Osteoblast (primary cell): Measurements from ENCODE around the gene CTSF. TPM values are rescaled to one million over a fixed set of nuclear protein-coding genes. Genes with fewer than 3 reads are reported as not detected.

Experiments used
- DNase-seq: peaks from one replicate; pipeline ENCODE4 v3.0.0; 2011; ENCODE audit warnings: low spot score, mixed read lengths; ENCODE audit not compliant: insufficient read length; ENCODE audit errors: missing footprints
- H2AFZ ChIP-seq: 2 replicates; pipeline ENCODE4 v1.6.0; 2011; ENCODE audit warnings: mild to moderate bottlenecking, low read length
- H3K27ac ChIP-seq: 2 replicates; pipeline ENCODE4 v1.5.1; 2011; ENCODE audit warnings: mild to moderate bottlenecking, low read depth, low read length, moderate library complexity
- H3K27me3 ChIP-seq: 2 replicates; pipeline ENCODE4 v1.6.0; 2012; ENCODE audit warnings: mild to moderate bottlenecking, control low read depth, inconsistent platforms, low read length, moderate library complexity; ENCODE audit not compliant: insufficient read depth
- H3K36me3 ChIP-seq: 2 replicates; pipeline ENCODE4 v1.5.1; 2011; ENCODE audit warnings: mild to moderate bottlenecking, low read length, control low read depth, moderate library complexity; ENCODE audit not compliant: insufficient read depth
- H3K4me1 ChIP-seq: 2 replicates; pipeline ENCODE4 v1.5.1; 2011; ENCODE audit warnings: mild to moderate bottlenecking, low read length, control low read depth, moderate library complexity; ENCODE audit not compliant: insufficient read depth
- H3K4me2 ChIP-seq: 2 replicates; pipeline ENCODE4 v1.6.0; 2011; ENCODE audit warnings: mild to moderate bottlenecking, low read length; ENCODE audit not compliant: insufficient read depth
- H3K4me3 ChIP-seq: fragments of 200-600 bp; sonication (generic); 3 replicates; pipeline ENCODE4 v1.5.1; 2012; ENCODE audit warnings: mild to moderate bottlenecking, low read length, inconsistent platforms; ENCODE audit not compliant: insufficient read depth
- H3K79me2 ChIP-seq: 2 replicates; pipeline ENCODE4 v1.6.0; 2012; ENCODE audit warnings: mild to moderate bottlenecking, low read length, control low read depth, inconsistent platforms; ENCODE audit not compliant: insufficient read depth
- H3K9me3 ChIP-seq: 2 replicates; pipeline ENCODE4 v1.5.1; 2011; ENCODE audit warnings: low read depth, low read length, control low read depth
- H4K20me1 ChIP-seq: 2 replicates; pipeline ENCODE4 v1.6.0; 2012; ENCODE audit warnings: mild to moderate bottlenecking, low read length, control low read depth; ENCODE audit not compliant: insufficient read depth
- total RNA-seq: library from RNA; depleted of rRNA; stranded (reverse); fragments of >200 nt; gene quantifications from 2 replicates; pipeline ENCODE4 v1.2.3, GENCODE V29; 2012
- TF ChIP-seq, protein P1 (sequence below): IDR thresholded peaks from 2 replicates; pipeline ENCODE4 v1.5.1; 2011; ENCODE audit warnings: mild to moderate bottlenecking, low read depth, low read length, moderate library complexity; ENCODE audit errors: extremely low read depth

CTSF gene
- total RNA-seq, 1 donor, result 45.6 TPM

DNA sequence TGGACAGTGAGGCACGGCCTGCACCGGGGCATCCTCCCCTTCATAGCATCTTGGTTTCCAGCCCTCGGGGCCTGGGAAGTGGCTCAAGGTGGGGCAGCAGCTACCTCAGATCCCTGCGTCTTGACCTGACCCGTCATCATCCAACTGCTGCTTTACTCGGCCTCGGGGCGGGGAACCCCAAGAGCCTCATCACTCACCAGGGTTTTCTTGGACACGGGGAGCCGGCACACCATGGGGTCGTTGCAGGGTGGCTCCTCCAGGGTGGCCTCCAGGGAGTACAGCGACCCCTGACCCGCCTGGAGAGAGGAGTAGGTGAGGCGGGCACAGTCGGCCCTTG is 651 bp downstream of the CTSF start:
- Histone ChIP-seq H3K4me1 (peaks cover 5% of the 10 kb centered on the region), H3K79me2 (no peaks in the 10 kb centered on the region), H2AFZ (no peak overlapping the region), H3K4me2 (peak overlapping the region; percentile 85), H3K27me3 (peaks cover 4% of the 10 kb centered on the region), H4K20me1 (no peaks in the 10 kb centered on the region), H3K27ac (no peak overlapping the region), H3K9me3 (no peaks in the 10 kb centered on the region), H3K4me3 (peak overlapping the region; percentile 72), H3K36me3 (no peaks in the 10 kb centered on the region)
- TF ChIP-seq, protein P1, sequence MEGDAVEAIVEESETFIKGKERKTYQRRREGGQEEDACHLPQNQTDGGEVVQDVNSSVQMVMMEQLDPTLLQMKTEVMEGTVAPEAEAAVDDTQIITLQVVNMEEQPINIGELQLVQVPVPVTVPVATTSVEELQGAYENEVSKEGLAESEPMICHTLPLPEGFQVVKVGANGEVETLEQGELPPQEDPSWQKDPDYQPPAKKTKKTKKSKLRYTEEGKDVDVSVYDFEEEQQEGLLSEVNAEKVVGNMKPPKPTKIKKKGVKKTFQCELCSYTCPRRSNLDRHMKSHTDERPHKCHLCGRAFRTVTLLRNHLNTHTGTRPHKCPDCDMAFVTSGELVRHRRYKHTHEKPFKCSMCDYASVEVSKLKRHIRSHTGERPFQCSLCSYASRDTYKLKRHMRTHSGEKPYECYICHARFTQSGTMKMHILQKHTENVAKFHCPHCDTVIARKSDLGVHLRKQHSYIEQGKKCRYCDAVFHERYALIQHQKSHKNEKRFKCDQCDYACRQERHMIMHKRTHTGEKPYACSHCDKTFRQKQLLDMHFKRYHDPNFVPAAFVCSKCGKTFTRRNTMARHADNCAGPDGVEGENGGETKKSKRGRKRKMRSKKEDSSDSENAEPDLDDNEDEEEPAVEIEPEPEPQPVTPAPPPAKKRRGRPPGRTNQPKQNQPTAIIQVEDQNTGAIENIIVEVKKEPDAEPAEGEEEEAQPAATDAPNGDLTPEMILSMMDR, result no peak
- peak; percentile 86 for DNase-seq

DNA sequence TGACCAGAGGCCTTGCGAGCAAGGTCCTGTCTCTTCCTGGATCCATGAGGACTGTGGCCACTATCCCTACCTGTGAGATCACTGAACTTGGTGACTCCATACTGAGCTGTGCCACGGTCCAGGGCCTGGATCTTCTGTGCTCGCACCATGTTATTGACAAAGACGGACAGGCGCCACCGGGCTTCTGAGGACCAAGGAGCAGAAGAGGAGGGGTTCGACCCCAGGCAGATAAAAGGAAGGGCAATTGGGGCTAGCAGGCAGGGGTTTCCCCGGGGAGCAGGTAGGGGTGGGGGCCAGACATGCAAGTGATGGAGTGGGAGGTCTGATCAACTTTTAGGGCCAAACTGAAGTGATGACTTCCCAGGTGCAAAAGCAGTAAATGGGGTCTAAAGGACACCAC is 2.2 kb downstream of the CTSF start:
- Histone ChIP-seq H2AFZ (no peak overlapping the region), H4K20me1 (no peaks in the 10 kb centered on the region), H3K4me2 (no peak overlapping the region), H3K27me3 (peaks cover 4% of the 10 kb centered on the region), H3K9me3 (no peaks in the 10 kb centered on the region), H3K27ac (no peak overlapping the region), H3K79me2 (no peaks in the 10 kb centered on the region), H3K4me1 (peaks cover 5% of the 10 kb centered on the region), H3K4me3 (no peak overlapping the region), H3K36me3 (no peaks in the 10 kb centered on the region)
- TF ChIP-seq, protein P1, result no peak
- DNase-seq, result peak; percentile 78

DNA sequence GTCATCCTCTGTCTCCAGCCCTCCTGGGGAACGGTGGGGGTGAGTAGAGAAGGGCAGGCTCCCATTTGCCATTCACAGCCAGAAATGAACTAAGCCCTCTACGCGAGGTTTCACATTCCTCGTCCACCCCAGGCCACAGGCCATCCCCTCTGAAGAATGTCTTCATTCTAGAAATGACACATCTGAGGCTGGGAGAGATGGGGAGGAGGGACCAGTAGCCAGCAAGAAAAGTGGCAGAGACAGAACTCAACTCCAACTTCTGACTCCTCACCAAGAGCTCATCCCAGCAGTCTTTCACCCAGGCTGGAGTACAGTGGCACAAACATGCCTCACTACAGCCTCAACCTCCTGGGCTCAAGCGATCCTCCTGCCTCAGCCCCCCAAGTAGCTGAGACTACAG is 3.4 kb downstream of the CTSF start:
- no peaks in the 10 kb centered on the region for H3K9me3 ChIP-seq
- H3K27me3 ChIP-seq, result peaks cover 10% of the 10 kb centered on the region
- H3K4me3 ChIP-seq, result no peak overlapping the region
- H3K36me3 ChIP-seq, result no peaks in the 10 kb centered on the region
- no peak overlapping the region for H3K4me2 ChIP-seq
- H3K27ac ChIP-seq, result no peak overlapping the region
- peak; percentile 80 for DNase-seq
- TF ChIP-seq, protein P1, result no peak
- no peaks in the 10 kb centered on the region for H4K20me1 ChIP-seq
- peaks cover 5% of the 10 kb centered on the region for H3K4me1 ChIP-seq
- H3K79me2 ChIP-seq, result no peaks in the 10 kb centered on the region
- H2AFZ ChIP-seq, result no peak overlapping the region

DNA sequence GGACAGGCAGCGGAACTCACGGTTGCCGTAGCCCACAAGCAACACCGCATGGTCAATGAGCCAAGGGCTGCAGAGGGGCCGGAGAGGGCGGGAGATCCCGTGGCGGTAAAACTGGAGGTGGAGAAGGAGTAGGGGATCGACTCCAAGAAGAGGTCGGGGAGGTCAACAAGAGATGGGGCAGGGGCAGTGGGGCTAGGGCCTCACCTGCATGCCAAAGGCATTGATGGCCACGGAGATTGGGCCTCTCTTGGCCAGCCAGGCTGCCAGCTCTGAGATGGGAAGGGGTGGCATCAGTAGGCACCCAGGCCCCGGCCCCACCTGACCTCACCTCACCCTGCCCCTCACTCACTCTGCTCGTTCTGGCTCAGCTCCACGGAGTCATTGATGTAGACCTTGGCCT is 3.9 kb downstream of the CTSF start:
- H3K36me3 ChIP-seq, result no peaks in the 10 kb centered on the region
- H3K4me1 ChIP-seq, result peaks cover 5% of the 10 kb centered on the region
- no peak overlapping the region for H3K27ac ChIP-seq
- TF ChIP-seq, protein P1, result no peak
- H2AFZ ChIP-seq, result no peak overlapping the region
- no peaks in the 10 kb centered on the region for H3K79me2 ChIP-seq
- no peaks in the 10 kb centered on the region for H3K9me3 ChIP-seq
- no peak overlapping the region for H3K4me3 ChIP-seq
- no peak overlapping the region for H3K4me2 ChIP-seq
- peaks cover 10% of the 10 kb centered on the region for H3K27me3 ChIP-seq
- no peaks in the 10 kb centered on the region for H4K20me1 ChIP-seq
- DNase-seq, result peak; percentile 51
